Left renal pelvis (tissue), 4 donors: Measurements from ENCODE around the gene CDKN2B-AS1. TPM values are rescaled to one million over a fixed set of nuclear protein-coding genes. Genes with fewer than 3 reads are reported as not detected.
"Not testable (repeated sequence)": the region's sequence is repeated elsewhere in the genome, so short reads cannot be mapped to it uniquely, and the experiment has no call there.

Experiments used
- DNase-seq, 4 donors: peaks; one replicate each; pipeline ENCODE4 v3.0.0-alpha.2; 2013; ENCODE audit warnings: low read depth in 4 of 4, low spot score in 3 of 4
- polyA plus RNA-seq, 4 donors: library from polyadenylated mRNA; unstranded; fragments of 120-200 nt; gene quantifications; one replicate each; pipeline ENCODE4 v1.2.1, GENCODE V29; 2013; ENCODE audit not compliant: insufficient read length in 4 of 4

CDKN2B-AS1 gene
- under 1 TPM in 1 of 4 donors, not detected in 3; 0.72 TPM for polyA plus RNA-seq

DNA sequence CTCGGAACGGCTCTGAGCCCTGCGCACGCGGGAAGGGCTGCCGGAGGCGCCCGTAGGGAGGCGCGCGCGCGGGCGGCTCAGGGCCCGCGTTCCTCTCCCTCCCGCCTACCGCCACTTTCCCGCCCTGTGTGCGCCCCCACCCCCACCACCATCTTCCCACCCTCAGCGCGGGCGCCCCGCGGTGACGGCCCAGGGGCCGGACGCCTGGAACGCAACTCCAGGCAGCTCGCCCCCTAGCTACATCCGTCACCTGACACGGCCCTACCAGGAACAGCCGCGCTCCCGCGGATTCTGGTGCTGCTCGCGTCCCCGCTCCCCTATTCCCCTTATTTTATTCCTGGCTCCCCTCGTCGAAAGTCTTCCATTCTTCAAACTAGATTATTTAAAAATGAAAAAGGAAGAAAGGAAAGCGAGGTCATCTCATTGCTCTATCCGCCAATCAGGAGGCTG lies at the start of gene CDKN2B-AS1:
TSS of gene CDKN2B-AS1 (plus strand) at position 236 of the 450 bp plus-strand sequence.
- no peak for DNase-seq

DNA sequence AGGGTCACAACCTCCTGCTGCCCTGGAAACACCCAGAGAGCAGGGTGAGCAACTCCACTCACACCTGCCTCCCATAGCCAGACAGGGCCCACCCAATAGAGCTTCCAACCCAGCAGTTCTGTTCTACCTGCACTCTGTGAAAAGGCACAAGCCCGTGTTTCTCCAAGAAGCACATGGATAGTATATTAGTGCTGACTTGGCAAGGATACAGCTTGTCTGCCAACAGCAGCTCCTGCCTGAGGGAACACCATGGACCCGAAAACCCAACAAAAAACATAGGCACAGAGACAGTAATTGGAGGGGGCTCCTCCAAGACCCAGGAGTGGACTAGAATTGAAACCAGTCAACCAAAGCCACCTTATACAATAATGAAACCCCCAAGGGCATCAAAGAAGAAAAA lies 49.0 kb upstream of the CDKN2B-AS1 start:
- no peak for DNase-seq

- no peak for DNase-seq
Observed at GRCh38 chr9:21958833-21959232, 35.8 kb upstream of the CDKN2B-AS1 start.

DNA sequence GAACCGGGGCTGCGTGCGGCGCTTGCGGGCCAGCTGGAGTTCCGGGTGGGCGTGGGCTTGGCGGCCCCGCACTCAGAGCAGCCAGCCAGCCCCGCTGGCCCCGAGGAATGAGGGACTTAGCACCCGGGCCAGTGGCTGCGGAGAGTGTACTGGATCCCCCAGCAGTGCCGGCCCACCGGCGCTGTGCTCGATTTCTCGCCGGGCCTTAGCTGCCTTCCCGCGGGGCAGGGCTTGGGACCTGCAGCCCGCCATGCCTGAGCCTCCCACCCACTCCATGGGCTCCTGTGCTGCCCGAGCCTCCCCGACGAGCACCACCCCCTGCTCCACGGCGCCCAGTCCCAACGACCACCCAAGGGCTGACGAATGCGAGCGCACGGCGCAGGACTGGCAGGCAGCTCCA lies 35.3 kb upstream of the CDKN2B-AS1 start:
- DNase-seq, result not testable (repeated sequence)

- no peak for DNase-seq
Observed at GRCh38 chr9:21961569-21961968, 33.0 kb upstream of the CDKN2B-AS1 start.

GRCh38 chr9:21964925-21965385 lies 29.6 kb upstream of the CDKN2B-AS1 start:
- no peak for DNase-seq

GRCh38 chr9:21965401-21965951 lies 29.1 kb upstream of the CDKN2B-AS1 start:
- no peak for DNase-seq

- no peak for DNase-seq
Observed at GRCh38 chr9:21966140-21966851, 28.3 kb upstream of the CDKN2B-AS1 start.

- DNase-seq, result no peak
Observed at GRCh38 chr9:21967169-21967568, 27.4 kb upstream of the CDKN2B-AS1 start.

DNA sequence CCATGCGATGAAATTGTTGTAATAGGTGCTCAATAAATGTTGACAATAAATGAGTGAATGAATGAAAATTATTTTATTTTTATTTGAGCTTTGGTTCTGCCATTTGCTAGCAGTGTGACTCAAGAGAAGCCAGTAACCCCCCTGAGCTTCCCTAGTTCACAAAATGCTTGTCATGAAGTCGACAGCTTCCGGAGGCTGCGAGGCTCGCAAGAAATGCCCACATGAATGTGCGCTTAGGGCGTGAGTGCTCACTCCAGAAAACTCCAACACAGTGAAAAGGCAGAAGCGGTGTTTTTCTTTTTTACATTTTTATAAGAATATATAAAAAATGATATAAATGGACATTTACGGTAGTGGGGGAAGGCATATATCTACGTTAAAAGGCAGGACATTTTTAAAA lies 26.9 kb upstream of the CDKN2B-AS1 start:
- DNase-seq, result no peak

GRCh38 chr9:21968331-21969010 lies 26.1 kb upstream of the CDKN2B-AS1 start:
- DNase-seq, result no peak

- no peak for DNase-seq
Observed at GRCh38 chr9:21969011-21969940, 25.3 kb upstream of the CDKN2B-AS1 start.

DNA sequence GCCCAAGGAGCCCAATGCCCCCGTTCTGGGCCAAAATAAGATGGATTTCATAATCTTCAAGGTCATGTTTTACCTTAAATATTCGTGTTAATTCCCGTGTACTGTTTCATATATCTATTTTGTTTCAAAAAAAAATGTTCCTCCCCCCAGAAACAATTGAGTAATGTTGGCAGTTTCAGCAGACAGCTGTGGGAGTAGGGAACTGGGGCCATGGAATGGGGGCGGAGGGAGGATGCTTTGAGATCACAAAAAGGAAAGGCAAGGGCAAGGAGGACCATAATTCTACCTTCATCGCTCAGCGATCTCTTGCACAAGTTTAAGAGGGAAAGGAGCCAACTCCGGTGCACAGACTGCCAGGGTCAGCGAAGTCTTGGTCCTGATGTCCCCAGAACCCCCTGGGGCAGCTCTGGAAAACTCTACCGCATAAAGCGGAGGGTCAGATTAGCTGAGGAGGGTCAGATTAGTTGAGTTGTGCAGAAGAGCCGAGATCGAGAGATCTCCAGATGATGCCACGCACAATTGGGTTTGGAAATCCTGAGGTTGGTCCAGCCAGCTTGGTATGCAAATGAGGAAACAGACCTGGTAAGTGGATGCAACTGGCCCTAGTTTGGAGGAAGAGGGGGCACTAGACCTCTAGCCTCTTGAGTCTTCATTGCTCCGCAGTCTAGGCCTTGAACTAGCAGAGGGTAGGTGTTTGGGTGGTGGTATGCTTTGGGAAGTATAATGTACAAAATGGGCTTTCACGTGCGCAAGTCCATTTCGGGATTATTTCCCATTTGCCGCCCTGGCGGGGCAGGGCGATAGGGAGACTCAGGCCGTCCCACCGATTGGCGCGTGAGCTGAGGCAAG lies 24.4 kb upstream of the CDKN2B-AS1 start:
- DNase-seq, result no peak

DNA sequence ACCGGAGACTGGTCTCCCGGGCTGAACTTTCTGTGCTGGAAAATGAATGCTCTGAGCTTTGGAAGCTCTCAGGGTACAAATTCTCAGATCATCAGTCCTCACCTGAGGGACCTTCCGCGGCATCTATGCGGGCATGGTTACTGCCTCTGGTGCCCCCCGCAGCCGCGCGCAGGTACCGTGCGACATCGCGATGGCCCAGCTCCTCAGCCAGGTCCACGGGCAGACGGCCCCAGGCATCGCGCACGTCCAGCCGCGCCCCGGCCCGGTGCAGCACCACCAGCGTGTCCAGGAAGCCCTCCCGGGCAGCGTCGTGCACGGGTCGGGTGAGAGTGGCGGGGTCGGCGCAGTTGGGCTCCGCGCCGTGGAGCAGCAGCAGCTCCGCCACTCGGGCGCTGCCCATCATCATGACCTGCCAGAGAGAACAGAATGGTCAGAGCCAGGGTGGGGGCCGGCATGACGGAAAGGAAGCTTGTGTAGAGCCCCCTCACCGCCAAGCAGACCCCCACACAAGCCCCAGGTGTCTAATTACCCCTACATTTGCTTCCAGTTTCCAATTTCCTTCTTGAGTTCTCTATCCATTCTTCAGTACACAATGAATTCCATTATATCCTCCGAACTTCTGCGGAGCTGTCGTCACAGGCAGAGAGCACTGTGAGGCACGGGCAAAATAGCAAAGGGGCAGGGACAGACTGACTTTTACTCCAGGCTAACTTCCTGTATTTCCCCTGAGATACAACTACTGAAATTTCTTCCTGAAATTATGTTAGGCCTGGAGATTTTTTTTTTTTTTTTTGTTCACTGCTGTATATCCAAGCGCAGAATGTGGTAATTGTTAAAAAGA lies 23.6 kb upstream of the CDKN2B-AS1 start:
- DNase-seq, result no peak

DNA sequence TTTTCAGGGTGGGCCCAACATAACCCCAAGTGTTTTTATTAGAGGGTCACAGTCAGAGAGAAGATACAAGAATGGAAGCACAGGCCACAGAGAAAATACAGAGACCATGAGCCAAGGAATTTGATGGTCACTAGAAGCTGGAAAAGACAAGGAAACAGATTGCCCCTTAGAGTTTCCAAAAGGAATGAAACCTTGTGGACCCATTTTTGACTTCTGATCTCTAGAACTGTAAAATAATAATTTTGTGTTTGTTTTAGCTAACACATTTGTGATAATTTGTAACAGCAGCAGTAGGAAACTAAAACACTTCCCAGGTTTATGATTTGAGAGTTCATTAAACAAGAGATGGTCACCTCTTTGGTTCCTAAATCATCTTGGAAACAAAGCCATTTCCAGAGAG lies 22.2 kb upstream of the CDKN2B-AS1 start:
- no peak for DNase-seq

DNA sequence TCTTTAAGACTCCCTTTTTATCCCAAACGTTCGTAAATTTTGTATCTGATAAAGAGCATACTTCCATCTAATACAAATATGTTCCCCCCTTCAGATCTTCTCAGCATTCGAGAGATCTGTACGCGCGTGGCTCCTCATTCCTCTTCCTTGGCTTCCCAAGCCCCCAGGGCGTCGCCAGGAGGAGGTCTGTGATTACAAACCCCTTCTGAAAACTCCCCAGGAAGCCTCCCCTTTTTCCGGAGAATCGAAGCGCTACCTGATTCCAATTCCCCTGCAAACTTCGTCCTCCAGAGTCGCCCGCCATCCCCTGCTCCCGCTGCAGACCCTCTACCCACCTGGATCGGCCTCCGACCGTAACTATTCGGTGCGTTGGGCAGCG lies 20.3 kb upstream of the CDKN2B-AS1 start:
- no peak for DNase-seq

- no peak for DNase-seq
Observed at GRCh38 chr9:21974722-21975409, 19.7 kb upstream of the CDKN2B-AS1 start.

GRCh38 chr9:21976334-21976875 lies 18.2 kb upstream of the CDKN2B-AS1 start:
- no peak for DNase-seq
